ENCODE data around the gene GJB5.

DNA sequence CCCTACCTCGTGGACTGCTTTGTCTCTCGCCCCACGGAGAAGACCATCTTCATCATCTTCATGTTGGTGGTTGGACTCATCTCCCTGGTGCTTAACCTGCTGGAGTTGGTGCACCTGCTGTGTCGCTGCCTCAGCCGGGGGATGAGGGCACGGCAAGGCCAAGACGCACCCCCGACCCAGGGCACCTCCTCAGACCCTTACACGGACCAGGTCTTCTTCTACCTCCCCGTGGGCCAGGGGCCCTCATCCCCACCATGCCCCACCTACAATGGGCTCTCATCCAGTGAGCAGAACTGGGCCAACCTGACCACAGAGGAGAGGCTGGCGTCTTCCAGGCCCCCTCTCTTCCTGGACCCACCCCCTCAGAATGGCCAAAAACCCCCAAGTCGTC is 39.9 kb downstream of the GJB5 start:
- TF ChIP-seq, protein P1, sequence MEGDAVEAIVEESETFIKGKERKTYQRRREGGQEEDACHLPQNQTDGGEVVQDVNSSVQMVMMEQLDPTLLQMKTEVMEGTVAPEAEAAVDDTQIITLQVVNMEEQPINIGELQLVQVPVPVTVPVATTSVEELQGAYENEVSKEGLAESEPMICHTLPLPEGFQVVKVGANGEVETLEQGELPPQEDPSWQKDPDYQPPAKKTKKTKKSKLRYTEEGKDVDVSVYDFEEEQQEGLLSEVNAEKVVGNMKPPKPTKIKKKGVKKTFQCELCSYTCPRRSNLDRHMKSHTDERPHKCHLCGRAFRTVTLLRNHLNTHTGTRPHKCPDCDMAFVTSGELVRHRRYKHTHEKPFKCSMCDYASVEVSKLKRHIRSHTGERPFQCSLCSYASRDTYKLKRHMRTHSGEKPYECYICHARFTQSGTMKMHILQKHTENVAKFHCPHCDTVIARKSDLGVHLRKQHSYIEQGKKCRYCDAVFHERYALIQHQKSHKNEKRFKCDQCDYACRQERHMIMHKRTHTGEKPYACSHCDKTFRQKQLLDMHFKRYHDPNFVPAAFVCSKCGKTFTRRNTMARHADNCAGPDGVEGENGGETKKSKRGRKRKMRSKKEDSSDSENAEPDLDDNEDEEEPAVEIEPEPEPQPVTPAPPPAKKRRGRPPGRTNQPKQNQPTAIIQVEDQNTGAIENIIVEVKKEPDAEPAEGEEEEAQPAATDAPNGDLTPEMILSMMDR (IDR thresholded peaks at IDR 0.05): no peak
- no peak for TF ChIP-seq POLR2AphosphoS5 (IDR thresholded peaks at IDR 0.05)
- TF ChIP-seq POLR2A (IDR thresholded peaks at IDR 0.05): no peak

Measured in breast epithelium (tissue), 3 donors.